HTERT RPE-1 (cell line): ENCODE measurements around the gene MOK.

Source experiments
- in situ Hi-C: fragments of 300-500 bp; cut with MboI; formaldehyde crosslinking; loops from 4 replicates; pipeline ENCODE4 v1.14.3; 2020; ENCODE audit warnings: low sequenced_read_pairs

The MOK gene

DNA sequence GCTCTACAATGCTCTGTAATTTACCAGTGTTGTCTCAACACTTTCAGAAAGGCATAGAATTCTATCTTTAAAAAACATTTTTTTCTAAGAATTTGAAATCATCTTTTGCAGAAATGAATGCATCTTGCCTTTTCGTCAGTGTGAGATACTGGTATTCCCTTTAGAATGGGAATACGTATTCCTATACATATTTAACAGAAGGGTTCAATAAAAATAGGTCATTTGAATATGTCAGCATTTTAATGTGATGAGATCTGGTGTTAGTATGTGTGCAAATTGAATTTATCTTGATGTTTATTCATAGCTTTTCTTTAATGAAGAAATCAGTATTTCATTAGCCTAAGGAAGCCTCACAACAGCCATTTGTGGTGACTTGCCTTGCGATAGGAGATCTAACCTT lies 121.1 kb downstream of the MOK start:
- in situ Hi-C loops: no loop called here

DNA sequence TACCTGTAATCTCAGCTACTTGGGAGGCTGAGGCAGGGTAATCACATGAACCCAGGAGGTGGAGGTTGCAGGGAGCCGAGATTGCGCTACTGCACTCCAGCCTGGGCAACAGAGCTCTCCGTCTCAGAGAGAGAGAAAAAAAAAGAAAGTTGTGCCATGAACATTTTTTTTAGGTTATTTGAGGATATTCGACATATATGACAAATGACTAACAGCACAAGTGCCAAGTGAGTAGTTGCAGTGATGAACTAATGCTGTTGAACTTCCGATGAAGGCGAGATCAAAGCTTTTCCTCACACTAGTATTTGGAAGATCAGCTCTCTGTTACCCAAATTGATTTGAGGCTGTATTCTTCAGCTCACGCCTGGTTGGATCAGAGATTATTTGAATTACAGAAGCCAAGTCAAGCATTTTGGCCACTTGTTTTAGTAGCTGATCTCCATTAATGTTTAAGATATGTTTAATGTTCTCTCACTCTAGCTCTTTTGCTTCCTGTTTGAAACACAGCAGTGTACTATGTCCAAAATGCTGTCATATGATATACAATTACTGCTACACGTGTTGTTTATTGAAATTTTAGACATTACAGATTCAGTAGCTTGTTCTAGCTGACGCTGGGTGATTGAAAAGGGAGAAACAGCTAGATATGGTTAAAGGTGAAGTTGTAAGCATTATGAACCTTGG lies 121.9 kb downstream of the MOK start:
- in situ Hi-C loops: no loop called here

DNA sequence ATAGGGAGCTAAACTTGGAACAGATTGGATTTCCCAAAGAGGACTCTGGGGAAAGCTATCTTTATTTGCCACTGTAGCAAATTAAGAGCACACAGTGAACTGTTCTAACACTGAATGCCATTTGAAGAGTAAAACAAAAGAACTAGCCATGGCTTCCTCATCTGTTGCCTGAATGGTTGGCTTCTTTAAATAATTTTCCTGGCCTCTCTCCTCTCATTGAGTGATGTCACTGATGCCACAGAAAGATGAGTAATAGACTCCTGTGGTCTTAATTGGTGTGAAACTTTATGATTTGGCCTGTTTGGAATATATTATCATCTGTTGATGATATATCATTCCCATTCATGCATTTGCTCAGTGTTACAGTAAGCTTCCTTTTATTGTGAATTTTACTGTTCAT lies 122.8 kb downstream of the MOK start:
- in situ Hi-C loops: no loop called here

DNA sequence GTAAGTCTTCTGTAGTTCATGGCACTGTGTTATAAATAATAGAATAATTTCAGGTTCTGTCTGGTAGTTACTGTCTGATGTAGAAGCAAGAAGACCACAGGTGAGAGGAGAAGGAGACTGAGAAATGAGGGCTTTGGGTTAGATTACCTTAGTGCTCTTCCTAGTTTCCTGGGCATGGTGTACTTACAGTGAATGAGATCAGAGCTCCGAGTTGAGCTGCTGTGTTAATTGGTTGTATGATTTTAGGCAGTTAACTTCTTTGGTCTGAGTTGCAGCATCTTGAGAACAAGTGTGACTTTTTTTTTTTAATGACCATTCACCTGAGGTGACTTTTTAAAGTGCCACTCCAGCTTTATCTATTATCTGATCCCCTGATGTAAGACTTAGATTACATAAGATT lies 123.8 kb downstream of the MOK start:
- in situ Hi-C loops: no loop called here

DNA sequence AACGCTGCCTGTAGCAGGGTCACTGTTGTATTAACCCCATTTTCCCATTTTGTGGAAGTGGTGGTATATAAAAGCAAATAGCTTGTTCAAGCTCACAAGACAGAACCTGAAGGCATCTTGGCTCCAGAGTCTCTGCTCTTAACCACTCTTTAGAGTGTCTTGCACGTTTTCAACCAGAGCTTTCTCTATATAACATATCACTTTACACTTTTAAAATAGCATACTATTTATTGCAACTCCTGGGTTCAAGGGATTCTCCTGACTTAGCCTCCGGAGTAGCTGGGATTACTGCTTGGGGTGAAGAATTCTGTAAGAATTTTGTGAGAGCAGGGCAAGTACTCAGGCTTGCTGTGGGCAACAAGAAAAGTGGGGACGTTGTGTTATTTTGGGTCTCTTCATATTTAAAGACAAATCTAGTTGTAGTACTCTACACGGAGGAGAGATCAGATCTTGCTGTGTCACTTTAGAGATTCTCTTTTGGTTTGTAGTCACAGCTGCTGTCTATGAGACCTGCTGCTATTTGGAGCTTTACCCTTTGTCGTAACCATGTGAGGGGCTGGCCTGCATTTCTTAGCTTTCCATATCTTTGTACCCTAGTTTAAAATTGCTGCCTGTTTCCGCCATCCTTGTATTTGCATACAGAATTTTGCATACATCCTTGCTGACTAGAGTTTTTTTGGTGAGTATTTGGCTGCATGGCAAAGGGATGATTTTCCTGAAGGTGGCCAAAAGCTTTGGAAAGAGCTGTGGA lies 124.5 kb downstream of the MOK start:
- in situ Hi-C loops: no loop called here
